SK-N-DZ (cell line): ENCODE data around the gene CNTN6. TPM values are rescaled to one million over a fixed set of nuclear protein-coding genes. Genes with fewer than 3 reads are reported as not detected.

ENCODE experiments used
- DNase-seq: peaks from one replicate; pipeline ENCODE4 v3.0.0-alpha.2; 2015; ENCODE audit warnings: low spot score
- polyA plus RNA-seq, 2 experiments: library from polyadenylated mRNA; depleted of rRNA; stranded (reverse); fragments of >200 nt; gene quantifications; 2 replicates each; pipeline ENCODE4 v1.2.3, GENCODE V29; 2014

Gene CNTN6
- polyA plus RNA-seq (2014; cell fraction: cytosol; rRNA removed), result 0.15 and 0.31 TPM in 2 replicates
- 0.32 and 0.64 TPM in 2 replicates for polyA plus RNA-seq (2014; cell fraction: nucleus; rRNA removed)

DNA sequence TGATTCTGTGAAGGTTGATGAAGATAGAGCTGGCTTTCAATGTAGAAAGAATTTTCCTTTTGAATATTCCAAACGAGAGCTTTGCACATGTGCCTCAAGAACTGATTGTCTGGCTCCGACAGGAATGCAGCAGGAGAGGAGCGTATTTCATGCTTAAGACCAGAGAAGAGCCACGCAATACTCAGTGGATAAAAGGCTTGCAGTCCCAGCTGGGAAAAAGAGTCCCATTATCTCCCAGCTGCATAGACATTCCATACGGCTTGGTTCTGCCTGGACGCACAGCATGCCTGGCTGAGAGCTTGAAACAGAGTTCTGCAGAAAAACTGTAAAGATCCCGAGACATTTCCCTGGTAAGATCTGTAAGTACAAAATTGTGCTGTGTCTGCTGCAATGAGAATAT, at the start of gene CNTN6:
CNTN6 (plus strand) TSS at position 254 of the 400 bp plus-strand sequence. CDS start 54,985 bp downstream, outside the sequence.
- peak; percentile 40 for DNase-seq

DNA sequence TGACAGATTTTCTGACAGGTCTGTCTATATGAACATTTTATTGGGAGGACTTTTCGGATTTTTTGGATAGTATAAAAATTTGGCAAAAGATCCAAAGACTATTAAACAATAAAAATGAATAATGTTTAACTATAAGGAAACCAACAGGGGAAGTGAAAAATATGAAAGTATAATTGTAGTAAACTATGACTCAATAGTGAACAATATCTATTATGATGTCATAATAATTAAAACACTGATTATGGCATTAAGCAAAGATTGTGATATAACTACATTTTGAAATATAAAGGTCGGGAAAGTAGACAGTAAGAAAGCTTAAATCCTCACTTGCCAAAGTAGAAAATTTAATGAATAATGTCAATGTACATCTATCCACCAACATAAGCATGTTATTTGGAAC, 44.3 kb upstream of the CNTN6 start:
- DNase-seq, result no peak

DNA sequence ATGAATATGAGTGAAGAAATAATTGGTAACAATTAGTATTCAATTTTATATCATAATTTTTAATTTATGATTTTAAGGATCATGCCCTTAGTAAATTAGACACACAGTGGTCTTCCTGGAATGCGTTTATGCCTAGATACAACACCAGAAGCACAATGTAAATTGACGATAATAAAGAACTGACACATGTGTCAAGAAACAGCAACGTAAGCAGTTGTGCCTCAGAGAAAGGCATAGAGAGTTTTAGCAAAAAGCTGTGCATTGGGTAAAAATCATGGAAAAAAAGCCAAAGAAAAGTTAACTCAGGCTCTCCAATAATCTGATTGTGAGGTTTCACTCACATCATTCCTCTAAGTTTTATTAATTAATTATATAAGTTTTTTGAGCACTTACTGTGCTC, 37.0 kb upstream of the CNTN6 start:
- DNase-seq, result no peak

DNA sequence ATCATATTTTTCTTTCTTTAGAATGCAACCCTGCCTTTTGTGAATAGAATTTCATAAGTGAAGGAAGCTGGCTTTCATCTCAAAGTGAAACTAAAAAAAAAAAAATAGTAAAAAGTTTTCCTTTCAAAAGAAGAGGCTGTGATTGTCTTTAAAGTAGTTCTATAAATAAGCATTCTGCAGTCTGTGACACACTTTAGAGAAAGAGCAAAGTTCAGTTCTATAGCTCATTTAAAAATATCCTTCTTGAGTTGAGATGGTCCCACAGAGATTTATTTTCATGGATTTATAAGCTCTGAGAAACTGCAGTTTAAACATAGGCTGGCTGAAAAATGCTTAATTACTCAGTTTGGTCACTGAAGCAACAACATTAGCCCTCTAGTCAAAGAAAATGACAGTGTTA, 36.1 kb upstream of the CNTN6 start:
- DNase-seq, result no peak

DNA sequence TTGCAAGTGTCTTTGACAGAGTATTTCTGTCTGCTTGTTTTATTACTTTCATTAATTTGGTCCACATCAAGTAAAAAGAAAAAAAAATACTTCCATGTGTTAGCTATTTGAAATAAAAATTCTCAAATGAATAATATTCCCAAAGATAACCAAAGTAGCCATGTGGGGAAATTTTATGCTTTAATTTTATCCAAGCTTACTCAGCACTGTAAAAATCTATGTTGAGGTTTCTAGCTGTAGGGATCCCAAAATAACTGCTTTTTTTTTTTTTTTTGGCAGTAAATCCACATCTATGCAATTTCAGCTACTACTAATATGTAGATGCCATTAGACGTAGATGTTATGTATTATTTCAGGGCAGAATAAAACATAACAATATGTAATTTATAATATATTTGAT, 35.4 kb upstream of the CNTN6 start:
- no peak for DNase-seq

DNA sequence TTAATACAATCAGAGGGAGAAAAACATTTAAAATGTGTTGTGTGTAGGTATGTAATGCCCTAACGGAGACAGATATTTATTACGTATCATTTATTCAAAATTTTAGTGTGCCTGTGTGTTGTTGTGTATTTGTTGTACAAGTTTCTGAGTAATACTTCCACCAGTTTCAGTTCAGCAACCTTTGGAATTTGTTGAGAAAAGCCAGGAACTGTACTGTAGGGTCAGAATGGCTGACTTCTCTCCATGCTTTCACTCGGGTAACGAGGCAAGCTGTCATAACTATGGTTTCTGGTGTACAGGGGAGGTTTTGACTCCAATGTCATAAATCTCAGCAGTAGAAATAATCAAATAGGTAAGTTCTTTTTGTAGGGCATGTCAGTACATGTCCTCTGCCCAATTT, 23.8 kb upstream of the CNTN6 start:
- no peak for DNase-seq

DNA sequence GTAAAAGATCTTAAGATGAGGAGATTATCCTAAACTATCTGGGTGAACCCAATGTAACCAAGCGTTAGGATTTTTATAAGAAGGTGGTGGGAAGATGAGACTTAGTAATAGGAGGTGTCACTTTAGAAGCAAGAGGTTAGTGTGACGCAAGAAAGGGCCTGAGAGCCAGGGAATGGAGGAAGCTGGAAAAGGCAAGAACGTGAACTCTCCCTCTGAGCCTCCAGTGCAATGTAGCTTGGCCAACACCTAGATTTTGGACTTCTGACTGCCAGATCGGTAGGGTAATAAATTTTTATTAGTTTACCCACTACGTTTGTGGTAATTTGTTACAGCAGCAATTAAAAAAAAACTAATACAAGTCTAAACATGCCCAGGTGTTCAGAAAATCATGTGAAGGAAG, 20.8 kb upstream of the CNTN6 start:
- no peak for DNase-seq

DNA sequence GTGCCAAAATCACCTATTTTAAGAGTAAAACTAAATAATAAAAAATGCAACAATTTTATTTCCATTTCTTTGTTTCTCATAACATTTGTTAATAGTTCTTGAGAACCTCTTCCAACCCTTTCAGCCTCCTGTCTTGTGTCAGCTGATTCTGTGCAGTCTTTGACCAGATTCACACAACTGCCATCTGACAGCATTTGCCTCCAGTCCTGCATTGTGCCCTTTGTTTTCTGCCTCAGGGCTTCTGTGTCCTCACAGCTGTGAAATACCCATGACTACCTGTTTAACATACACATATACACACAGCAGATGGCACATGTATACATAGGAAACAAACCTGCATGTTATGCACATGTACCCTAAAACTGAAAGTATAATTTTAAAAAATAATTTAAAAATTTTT, 13.2 kb upstream of the CNTN6 start:
- no peak for DNase-seq

DNA sequence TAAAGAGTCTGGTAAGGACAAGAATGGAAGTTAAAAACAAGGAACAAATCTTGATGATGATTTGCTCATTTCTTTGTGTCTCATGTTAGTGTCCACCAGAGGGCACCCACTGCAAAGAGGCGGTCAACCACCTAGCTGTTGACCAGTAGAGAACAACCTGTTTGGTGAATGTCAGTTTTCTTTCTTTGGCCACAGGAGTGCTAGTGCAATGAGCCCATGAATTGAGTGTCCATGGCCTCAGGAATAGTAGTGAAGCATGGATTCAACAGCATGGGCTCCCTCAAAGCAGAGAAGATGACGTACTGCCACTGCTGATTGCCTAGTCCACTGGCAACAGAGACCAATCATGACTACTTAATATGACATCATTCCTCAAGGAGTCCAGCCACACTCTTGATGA, 10.7 kb upstream of the CNTN6 start:
- DNase-seq, result peak; percentile 69

DNA sequence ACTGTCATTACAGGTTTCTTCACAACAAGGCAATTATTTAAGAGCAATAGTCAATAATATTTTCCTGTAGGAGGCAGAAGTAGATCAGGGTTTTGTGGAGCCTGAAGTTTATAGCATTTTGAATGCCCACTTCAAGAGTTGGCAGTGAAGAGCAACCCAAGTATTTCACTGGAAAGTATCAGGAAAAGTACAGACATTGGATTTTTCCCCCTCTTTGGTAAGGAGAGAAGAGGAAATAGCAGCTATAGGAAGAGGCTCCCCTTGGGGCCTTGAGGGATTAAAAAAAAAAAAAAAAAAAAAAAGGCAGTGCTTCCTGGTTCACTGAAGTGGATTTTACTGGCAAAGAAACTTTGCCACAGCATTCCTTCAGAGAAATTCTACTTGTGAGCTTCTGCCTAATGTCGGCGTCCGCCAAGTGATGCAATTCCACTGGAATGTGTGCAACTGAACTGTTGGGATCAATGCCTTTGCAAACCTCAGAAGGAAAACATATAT, 5.7 kb upstream of the CNTN6 start:
- DNase-seq, result no peak

DNA sequence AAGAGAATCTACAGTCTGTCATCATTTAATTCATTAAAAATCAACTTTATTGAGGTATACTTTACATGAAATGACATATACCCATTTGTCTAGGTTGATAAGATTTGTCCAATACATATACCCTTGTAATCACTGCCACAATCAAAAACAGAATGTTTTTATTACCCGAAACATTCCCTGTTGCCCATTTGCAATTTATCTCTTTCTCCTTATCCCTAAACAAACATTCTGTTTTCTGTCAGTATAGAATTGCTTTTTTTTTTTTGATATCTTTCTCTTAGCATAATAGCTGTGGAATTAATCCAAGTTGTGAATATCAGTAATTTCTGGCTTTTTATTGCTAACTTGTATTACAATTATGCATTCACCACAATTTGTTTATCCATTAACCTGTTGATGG, 4.3 kb upstream of the CNTN6 start:
- DNase-seq, result no peak

DNA sequence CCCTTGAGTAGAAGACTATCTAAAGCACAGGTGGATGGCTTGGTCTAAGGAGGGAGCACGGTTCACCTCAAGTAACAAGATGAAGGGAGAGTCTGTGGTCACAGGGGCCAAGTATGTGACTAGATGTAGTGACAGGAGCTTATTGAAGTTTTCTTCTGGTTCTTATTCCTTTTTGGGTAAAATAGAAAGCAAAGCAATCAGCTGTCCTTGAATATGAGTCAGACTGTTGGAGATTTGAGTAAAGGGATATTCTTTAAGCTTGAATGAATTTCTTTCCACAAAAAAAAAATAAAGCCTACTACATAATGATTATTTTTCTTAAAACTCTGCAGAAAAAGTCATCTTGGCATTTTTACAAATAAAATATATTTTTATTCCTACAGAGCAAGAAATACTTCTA, 1.5 kb upstream of the CNTN6 start:
- no peak for DNase-seq

DNA sequence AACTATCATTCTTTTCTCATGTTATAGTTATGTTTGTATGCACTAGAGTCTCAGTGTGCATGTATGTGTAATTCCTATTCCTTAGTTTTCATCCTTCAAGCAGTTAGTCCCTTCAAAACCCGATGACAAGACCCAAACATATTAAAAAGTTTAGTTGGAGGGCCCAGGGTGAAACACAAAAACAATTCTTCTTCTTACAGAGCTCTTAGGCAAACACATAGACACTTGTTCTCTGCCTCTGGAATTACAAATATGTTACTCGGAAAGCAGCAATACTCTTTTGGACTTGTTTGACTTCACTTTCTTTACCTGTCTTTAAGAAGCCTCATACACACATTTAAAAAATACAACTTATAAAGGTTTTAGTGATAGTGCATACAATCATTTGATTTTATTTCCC, 763 bp upstream of the CNTN6 start:
- no peak for DNase-seq

DNA sequence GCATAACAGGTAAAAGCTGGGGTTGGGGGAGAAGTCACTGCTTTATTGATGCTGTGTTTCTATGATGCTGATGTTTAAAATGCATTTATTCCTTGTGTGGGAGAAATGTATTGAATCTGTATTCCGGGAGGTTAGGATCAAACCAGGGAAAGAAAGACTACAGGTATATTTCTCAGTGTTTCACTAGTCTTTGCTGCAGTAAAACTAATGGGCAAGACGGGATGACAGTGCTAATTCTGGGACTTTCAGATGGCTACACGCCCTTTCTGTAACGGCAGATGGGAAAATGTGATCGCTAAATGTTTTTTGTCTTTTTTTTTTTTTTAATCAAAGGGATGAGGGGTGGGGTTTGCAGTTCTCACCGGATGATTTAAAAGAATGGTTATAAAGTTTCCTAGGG, 393 bp downstream of the CNTN6 start:
- DNase-seq, result no peak

DNA sequence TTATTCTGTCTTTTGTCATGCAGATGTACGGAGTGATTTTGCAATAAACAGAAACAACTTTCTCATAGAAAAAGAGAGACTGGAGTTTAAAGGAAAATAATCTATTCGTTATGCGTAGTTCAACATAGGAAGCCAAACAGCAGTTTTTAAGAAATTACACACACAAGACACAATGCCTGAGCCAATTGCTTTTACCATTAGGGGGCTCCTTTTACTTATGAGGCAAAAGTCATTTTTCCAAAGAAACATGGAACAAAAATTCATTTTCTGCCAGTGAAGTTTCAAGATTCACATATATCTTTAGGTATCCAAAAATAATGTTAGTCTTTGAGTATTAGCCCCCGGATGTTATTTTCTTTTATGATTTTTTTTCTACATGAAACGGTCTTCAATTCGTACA, 10.7 kb downstream of the CNTN6 start:
- DNase-seq, result no peak

DNA sequence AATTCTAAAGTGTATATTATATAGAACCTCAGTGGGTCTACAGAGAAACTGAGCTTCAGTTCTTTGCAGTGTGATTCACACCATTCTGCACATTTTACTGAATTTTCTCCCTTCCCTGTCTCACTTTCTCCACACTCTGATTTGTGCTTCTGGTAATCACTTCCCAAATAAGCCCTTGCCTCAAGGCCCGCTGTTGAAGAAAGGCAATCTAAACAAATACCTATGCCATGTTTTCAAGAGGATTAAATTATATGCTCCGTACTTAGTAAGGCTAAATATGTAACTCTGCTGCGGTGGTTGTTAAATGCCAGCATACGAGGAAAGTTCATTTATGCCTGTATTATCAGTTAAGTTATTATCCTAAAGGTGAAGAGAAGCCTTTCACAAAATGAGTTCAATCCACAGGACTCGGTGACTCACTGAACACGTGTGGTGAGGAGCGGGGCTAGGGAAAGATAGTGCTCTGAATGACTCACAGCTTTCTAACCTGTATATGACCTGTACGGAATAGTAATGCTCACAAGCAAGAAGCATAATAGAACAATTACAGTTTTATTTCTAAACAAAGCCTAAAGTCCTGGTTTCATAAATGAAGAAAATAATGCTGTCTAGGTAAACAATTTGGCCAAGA, 25.1 kb downstream of the CNTN6 start:
- no peak for DNase-seq

DNA sequence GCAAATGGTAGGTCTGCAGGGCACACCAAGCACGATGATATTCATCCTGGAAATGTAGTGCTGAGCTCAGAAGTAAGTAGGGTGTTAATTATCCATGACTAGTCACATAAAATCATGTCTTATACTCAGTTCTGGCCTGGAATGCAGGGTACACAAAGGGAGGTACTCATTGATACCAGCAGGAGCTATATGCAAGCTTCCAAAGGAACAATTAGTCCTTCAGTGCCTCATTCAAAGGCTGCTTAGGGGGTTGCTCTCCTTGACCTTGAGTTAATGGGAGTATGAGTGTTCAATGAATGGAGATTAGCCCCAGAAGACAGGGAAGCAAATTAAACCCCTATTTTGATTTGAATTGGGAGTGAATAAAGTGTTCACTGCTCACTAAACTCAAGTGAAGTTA, 38.3 kb downstream of the CNTN6 start:
- no peak for DNase-seq

DNA sequence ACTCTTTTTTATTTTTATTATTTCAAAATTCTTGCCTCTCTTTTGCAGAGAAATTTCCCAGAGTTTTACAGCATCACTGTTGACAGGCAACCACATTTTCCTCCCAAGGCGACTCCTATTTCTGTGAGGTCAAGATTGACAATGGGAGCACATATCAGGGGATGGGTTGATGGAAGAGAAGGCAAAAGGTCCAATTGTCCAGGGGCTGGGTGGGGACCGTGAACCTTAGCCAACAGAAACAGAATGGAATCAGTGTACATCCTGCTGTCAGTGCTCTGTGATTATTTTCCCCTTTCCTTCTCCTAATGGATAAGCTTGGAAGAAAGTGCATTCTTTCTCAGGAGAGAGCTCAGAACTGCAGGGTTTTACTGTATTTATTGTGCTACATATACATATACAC, 42.4 kb downstream of the CNTN6 start:
- DNase-seq, result no peak

DNA sequence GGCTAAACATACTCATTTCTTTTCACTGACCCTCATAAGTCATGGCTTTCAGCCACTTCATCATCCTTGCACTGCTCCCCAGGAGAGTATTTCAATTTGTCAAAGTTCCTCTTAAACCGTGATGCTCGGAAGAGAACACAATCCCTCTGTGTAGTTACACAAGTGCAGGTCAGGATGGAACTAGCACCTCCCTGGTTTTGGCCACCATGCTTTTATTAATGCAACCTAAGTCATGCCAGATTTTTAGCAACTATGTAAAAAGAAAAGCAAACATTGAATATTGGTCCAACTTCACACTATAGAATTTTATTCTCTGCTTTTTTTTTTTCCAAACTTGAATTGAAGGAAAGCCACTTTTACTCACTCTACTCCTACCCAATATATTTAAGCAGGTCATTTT, 45.2 kb downstream of the CNTN6 start:
- DNase-seq, result no peak

DNA sequence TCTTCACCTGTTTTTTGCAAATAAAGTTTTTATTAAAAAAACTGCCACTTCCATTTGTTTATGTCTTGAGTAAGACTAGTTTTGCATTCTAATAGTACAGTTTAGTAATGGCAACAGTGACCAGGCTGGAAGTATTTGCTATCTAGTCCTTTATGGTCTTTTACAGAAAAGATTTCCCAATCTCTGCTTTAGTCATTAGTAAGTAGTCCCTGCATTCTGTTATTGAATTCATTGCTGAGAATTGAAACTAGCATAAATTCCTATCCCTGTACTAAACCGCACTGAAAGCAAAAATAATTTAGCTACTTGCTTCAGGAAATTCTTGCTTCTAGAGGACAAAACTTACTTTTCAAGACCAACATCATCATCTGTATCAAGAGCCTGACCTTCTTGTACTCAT, 46.2 kb downstream of the CNTN6 start:
- no peak for DNase-seq

DNA sequence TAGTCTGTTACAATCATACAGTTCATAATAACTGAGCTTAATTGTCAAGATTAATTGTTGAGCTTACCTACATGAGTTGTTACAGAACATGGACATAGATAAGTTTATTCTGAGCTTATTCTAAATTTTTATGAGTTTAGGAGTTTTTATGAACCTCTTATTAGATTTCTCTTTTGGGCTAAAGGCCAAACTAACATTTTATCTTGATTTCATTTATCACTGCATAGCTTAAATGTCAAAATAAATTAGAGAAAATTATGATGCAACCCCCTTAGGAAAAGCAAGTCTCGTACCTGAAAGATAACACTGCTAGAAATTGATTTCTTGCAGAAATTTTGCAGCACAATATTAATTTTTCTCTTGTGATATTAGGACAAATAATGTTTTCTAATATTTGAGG, 54.5 kb downstream of the CNTN6 start:
- DNase-seq, result no peak

DNA sequence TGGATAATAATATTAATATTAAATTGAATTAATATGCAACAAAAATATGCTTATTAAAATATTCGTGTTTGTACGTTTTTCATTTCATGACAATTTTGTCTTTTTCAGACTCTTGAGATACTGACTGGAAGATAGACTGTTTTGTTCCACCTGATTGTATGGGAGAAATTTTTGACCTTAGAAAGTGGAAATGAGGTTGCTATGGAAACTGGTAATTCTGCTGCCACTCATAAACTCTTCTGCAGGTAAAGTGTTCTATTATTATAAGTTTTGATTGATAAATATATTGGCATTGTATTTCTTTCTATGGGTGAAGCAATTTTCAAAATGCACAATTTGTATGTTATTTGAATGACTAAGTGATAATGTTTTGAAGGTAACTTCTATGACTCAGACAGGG, 55.0 kb downstream of the CNTN6 start:
- no peak for DNase-seq

DNA sequence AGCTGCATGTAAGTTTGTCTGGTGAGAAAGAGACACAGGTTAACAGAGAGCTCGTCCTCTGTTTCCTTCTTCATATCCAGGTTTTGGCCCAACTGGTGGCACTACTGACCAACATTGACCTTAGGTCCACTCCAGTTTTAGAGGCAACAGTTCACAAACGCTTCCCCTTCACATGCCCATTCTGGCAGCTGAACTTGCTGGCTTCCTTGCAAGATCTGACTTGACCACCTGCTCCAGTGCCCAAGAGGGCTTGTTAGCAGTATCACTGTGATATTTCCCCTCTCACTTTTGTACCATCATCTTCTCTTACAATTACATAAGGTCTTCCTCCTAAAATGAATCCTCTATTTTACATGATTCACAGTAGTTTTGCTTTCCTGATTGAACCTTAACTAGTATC, 71.3 kb downstream of the CNTN6 start:
- DNase-seq, result no peak

DNA sequence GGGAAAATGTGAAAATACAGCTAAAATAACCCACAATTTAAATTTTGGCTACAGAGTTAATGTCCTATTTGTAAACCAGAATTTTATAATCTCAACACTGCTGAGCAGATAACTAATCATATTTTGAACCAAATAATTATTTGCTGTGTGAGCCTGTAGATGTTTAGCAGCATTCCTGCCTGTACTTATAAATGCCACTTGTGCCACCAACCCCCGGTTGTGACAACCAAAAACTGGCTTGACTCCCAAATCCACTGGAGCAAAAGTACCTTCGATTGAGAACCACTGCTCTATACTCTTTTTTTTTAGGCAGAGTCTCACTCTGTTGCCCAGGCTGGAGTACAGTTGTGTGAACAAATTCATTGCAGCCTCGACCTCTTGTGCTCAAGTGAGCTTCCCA, 78.5 kb downstream of the CNTN6 start:
- DNase-seq, result no peak
